Measurements from ENCODE around the gene CABS1. TPM values are rescaled to one million over a fixed set of nuclear protein-coding genes. Genes with fewer than 3 reads are reported as not detected.

The CABS1 gene
- total RNA-seq, 1 donor from 2014 or later, result not detected

DNA sequence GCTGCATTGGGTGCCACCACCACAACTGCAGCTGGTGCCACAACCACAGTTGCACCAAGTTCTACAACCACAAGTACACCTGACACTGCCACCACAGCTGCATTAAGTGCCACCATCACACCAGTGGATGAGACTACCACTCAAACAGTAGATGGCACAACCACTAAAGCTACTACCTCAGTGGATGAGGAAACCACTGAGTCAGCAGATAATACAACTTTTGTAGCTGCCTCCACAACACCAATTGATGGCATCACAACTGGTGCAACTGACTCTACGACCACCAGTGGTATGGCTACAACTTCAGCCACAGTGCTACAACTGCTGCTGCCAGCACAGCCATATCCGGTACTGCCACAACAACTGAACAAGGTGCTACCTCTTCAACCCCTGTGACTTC is 35.1 kb upstream of the CABS1 start:
- Histone ChIP-seq H3K9me3 (no peaks in the 10 kb centered on the region), H3K4me1 (no peaks in the 10 kb centered on the region), H3K36me3 (no peaks in the 10 kb centered on the region), H3K27me3 (no peaks in the 10 kb centered on the region), H3K27ac (no peak overlapping the region), H3K4me3 (no peak overlapping the region)
- TF ChIP-seq CTCF (IDR thresholded peaks at IDR 0.05) (no peak), POLR2A (IDR thresholded peaks at IDR 0.05) (no peak), POLR2AphosphoS5 (IDR thresholded peaks at IDR 0.05; ENCODE audit: insufficient read depth in 1 of 2, low read depth in 1 of 2) (no peak)
- intact Hi-C loops (cut with DNase I), result no loop called here
- no peak for DNase-seq (ENCODE audit: extremely low spot score in 2 of 2)

DNA sequence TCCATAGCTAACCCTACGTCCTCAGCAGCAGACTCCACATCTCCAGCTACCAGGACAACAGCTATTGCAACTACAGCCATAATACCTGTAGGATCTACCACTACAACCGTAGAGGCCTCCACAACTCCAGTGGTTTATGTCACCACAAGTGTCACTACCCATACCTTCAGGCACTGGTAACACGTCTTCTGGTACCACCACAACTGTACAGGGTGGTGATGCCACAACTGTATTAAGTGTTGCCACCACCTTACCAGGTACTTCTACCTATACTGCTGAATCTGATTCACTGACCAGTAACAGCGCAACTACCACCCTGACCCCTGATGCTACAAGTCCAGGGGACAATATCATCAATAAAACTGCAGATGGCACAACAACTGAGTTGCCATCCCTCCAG is 34.6 kb upstream of the CABS1 start:
- Histone ChIP-seq H3K36me3 (no peaks in the 10 kb centered on the region), H3K4me1 (no peaks in the 10 kb centered on the region), H3K27ac (no peak overlapping the region), H3K27me3 (no peaks in the 10 kb centered on the region), H3K4me3 (no peak overlapping the region), H3K9me3 (no peaks in the 10 kb centered on the region)
- intact Hi-C loops (cut with DNase I), result no loop called here
- no peak for TF ChIP-seq POLR2AphosphoS5 (IDR thresholded peaks at IDR 0.05; ENCODE audit: insufficient read depth in 1 of 2, low read depth in 1 of 2)
- no peak for TF ChIP-seq CTCF (IDR thresholded peaks at IDR 0.05)
- no peak for TF ChIP-seq POLR2A (IDR thresholded peaks at IDR 0.05)
- no peak for DNase-seq (ENCODE audit: extremely low spot score in 2 of 2)

- intact Hi-C loops (cut with DNase I), result no loop called here
- no peaks in the 10 kb centered on the region for H3K27me3 ChIP-seq
- H3K36me3 ChIP-seq, result no peaks in the 10 kb centered on the region
- TF ChIP-seq CTCF (IDR thresholded peaks at IDR 0.05), result no peak
- TF ChIP-seq POLR2A (IDR thresholded peaks at IDR 0.05), result no peak
- no peak for TF ChIP-seq POLR2AphosphoS5 (IDR thresholded peaks at IDR 0.05; ENCODE audit: insufficient read depth in 1 of 2, low read depth in 1 of 2)
- H3K4me1 ChIP-seq, result no peaks in the 10 kb centered on the region
- no peaks in the 10 kb centered on the region for H3K9me3 ChIP-seq
- no peak for DNase-seq (ENCODE audit: extremely low spot score in 2 of 2)
- no peak overlapping the region for H3K4me3 ChIP-seq
- no peak overlapping the region for H3K27ac ChIP-seq
These were observed 31.7 kb upstream of the CABS1 start for GRCh38 chr4:70303090-70303489.

- TF ChIP-seq POLR2A (IDR thresholded peaks at IDR 0.05), result no peak
- TF ChIP-seq POLR2AphosphoS5 (IDR thresholded peaks at IDR 0.05; ENCODE audit: insufficient read depth in 1 of 2, low read depth in 1 of 2), result no peak
- no peak for TF ChIP-seq CTCF (IDR thresholded peaks at IDR 0.05)
- no peaks in the 10 kb centered on the region for H3K27me3 ChIP-seq
- intact Hi-C loops (cut with DNase I), result no loop called here
These were observed 29.2 kb upstream of the CABS1 start for GRCh38 chr4:70305601-70306000.

DNA sequence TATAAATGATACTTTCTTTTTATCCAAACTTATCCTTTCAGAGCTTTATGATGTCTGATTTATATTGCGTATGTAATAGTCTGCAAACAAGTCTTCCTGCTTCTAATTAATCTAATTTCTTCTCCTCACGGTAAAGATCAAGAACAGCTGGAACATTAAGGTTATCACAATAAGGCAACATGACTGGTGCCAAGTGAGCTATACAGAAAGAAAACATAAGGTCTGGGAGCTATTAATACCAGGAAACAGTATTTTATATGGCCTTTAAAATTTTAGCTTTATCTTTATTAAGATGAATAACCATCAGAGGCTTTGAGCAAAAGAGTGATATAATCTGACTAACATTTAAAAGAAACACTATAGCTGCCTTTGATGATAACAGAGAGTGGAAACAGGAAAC is 28.7 kb upstream of the CABS1 start:
- Histone ChIP-seq H3K36me3 (no peaks in the 10 kb centered on the region), H3K4me3 (no peak overlapping the region), H3K27me3 (no peaks in the 10 kb centered on the region), H3K4me1 (no peaks in the 10 kb centered on the region), H3K27ac (no peak overlapping the region), H3K9me3 (no peaks in the 10 kb centered on the region)
- DNase-seq (ENCODE audit: extremely low spot score in 2 of 2), result no peak
- intact Hi-C loops (cut with DNase I), result no loop called here
- no peak for TF ChIP-seq POLR2AphosphoS5 (IDR thresholded peaks at IDR 0.05; ENCODE audit: insufficient read depth in 1 of 2, low read depth in 1 of 2)
- TF ChIP-seq CTCF (IDR thresholded peaks at IDR 0.05), result no peak
- TF ChIP-seq POLR2A (IDR thresholded peaks at IDR 0.05), result no peak

More at GRCh38 chr4:70305601-70306000, 29.2 kb upstream of the CABS1 start:
- H3K27ac ChIP-seq, result no peak overlapping the region
- H3K9me3 ChIP-seq, result no peaks in the 10 kb centered on the region
- no peaks in the 10 kb centered on the region for H3K36me3 ChIP-seq
- H3K4me3 ChIP-seq, result no peak overlapping the region
- no peaks in the 10 kb centered on the region for H3K4me1 ChIP-seq
- DNase-seq (ENCODE audit: extremely low spot score in 2 of 2), result no peak
